Activated T-helper 17 cell treated with anti-CD3 and anti-CD28 coated beads, Interleukin-2, amount 50 U/mL, for 72 hours (primary cell): ENCODE measurements around the gene MDN1. TPM values are rescaled to one million over a fixed set of nuclear protein-coding genes. Genes with fewer than 3 reads are reported as not detected.
"Not testable (repeated sequence)": the region's sequence is repeated elsewhere in the genome, so short reads cannot be mapped to it uniquely, and the experiment has no call there.

Source experiments
- ATAC-seq: fragments of 150-1000 bp; cut with Tn5 transposase; replicated peaks from 2 replicates; pipeline ENCODE4 v1.10.0; 2021; ENCODE audit warnings: mild to moderate bottlenecking, moderate library complexity
- H3K27ac Mint-ChIP-seq: one replicate; pipeline ENCODE4 v1.8.0; 2022; ENCODE audit warnings: mixed read lengths
- H3K27me3 Mint-ChIP-seq: one replicate; pipeline ENCODE4 v1.8.0; 2022; ENCODE audit warnings: mixed read lengths
- H3K36me3 Mint-ChIP-seq: one replicate; pipeline ENCODE4 v1.8.0; 2022; ENCODE audit warnings: low read depth, mild to moderate bottlenecking, mixed read lengths
- H3K4me1 Mint-ChIP-seq: one replicate; pipeline ENCODE4 v1.8.0; 2022; ENCODE audit warnings: mixed read lengths
- H3K4me3 Mint-ChIP-seq: one replicate; pipeline ENCODE4 v1.8.0; 2022; ENCODE audit warnings: mild to moderate bottlenecking, mixed read lengths
- H3K9me3 Mint-ChIP-seq: one replicate; pipeline ENCODE4 v1.8.0; 2022; ENCODE audit warnings: mixed read lengths
- total RNA-seq, 2 donors: library from RNA; stranded (reverse); gene quantifications; one replicate each; pipeline ENCODE4 v1.2.3, GENCODE V29; 2022

MDN1 gene
- total RNA-seq, 2 donors from 2014 or later: 54.0 to 66.6 TPM

GRCh38 chr6:89763550-89763949, 56.0 kb downstream of the MDN1 start:
- no peaks in the 10 kb centered on the region for H3K9me3 Mint-ChIP-seq
- no peak overlapping the region for H3K4me3 Mint-ChIP-seq
- peaks cover 5% of the 10 kb centered on the region for H3K4me1 Mint-ChIP-seq
- no peak for ATAC-seq
- H3K27me3 Mint-ChIP-seq: no peaks in the 10 kb centered on the region
- peaks cover 92% of the 10 kb centered on the region for H3K36me3 Mint-ChIP-seq
- no peak overlapping the region for H3K27ac Mint-ChIP-seq

GRCh38 chr6:89758830-89759229, 60.8 kb downstream of the MDN1 start:
- no peaks in the 10 kb centered on the region for H3K9me3 Mint-ChIP-seq
- H3K27me3 Mint-ChIP-seq: no peaks in the 10 kb centered on the region
- peaks cover 5% of the 10 kb centered on the region for H3K4me1 Mint-ChIP-seq
- ATAC-seq: no peak
- peaks cover 97% of the 10 kb centered on the region for H3K36me3 Mint-ChIP-seq
- H3K27ac Mint-ChIP-seq: no peak overlapping the region
- no peak overlapping the region for H3K4me3 Mint-ChIP-seq

- Mint-ChIP-seq H3K36me3 (peaks cover 99% of the 10 kb centered on the region), H3K27me3 (no peaks in the 10 kb centered on the region), H3K4me1 (no peaks in the 10 kb centered on the region), H3K9me3 (no peaks in the 10 kb centered on the region), H3K4me3 (no peak overlapping the region), H3K27ac (no peak overlapping the region)
- no peak for ATAC-seq
These were observed 69.3 kb downstream of the MDN1 start for GRCh38 chr6:89750338-89750737.

GRCh38 chr6:89749918-89750317, 69.7 kb downstream of the MDN1 start:
- ATAC-seq: no peak
- Mint-ChIP-seq H3K9me3 (no peaks in the 10 kb centered on the region), H3K27me3 (no peaks in the 10 kb centered on the region), H3K4me1 (no peaks in the 10 kb centered on the region), H3K36me3 (peaks cover 99% of the 10 kb centered on the region), H3K4me3 (no peak overlapping the region), H3K27ac (no peak overlapping the region)

- peaks cover 98% of the 10 kb centered on the region for H3K36me3 Mint-ChIP-seq
- H3K9me3 Mint-ChIP-seq: no peaks in the 10 kb centered on the region
- no peak for ATAC-seq
- H3K4me3 Mint-ChIP-seq: no peak overlapping the region
- peaks cover under 1% of the 10 kb centered on the region for H3K4me1 Mint-ChIP-seq
- H3K27ac Mint-ChIP-seq: no peak overlapping the region
- H3K27me3 Mint-ChIP-seq: no peaks in the 10 kb centered on the region
These were observed 73.9 kb downstream of the MDN1 start for GRCh38 chr6:89745716-89746115.

- Mint-ChIP-seq H3K27ac (no peak overlapping the region), H3K4me3 (no peak overlapping the region), H3K9me3 (no peaks in the 10 kb centered on the region), H3K4me1 (peaks cover 4% of the 10 kb centered on the region), H3K36me3 (peaks cover 98% of the 10 kb centered on the region), H3K27me3 (no peaks in the 10 kb centered on the region)
- no peak for ATAC-seq
These were observed 74.5 kb downstream of the MDN1 start for GRCh38 chr6:89745096-89745495.

- no peaks in the 10 kb centered on the region for H3K9me3 Mint-ChIP-seq
- peaks cover 100% of the 10 kb centered on the region for H3K36me3 Mint-ChIP-seq
- H3K4me3 Mint-ChIP-seq: no peak overlapping the region
- peaks cover 4% of the 10 kb centered on the region for H3K4me1 Mint-ChIP-seq
- no peaks in the 10 kb centered on the region for H3K27me3 Mint-ChIP-seq
- no peak for ATAC-seq
- no peak overlapping the region for H3K27ac Mint-ChIP-seq
These were observed 82.7 kb downstream of the MDN1 start for GRCh38 chr6:89736893-89737292.

- Mint-ChIP-seq H3K27me3 (no peaks in the 10 kb centered on the region), H3K4me1 (no peaks in the 10 kb centered on the region), H3K9me3 (no peaks in the 10 kb centered on the region), H3K27ac (no peak overlapping the region), H3K4me3 (no peak overlapping the region), H3K36me3 (peaks cover 100% of the 10 kb centered on the region)
- ATAC-seq: no peak
These were observed 85.1 kb downstream of the MDN1 start for GRCh38 chr6:89734526-89734925.

- H3K36me3 Mint-ChIP-seq: peaks cover 100% of the 10 kb centered on the region
- H3K9me3 Mint-ChIP-seq: no peaks in the 10 kb centered on the region
- no peak for ATAC-seq
- no peaks in the 10 kb centered on the region for H3K4me1 Mint-ChIP-seq
- no peaks in the 10 kb centered on the region for H3K27me3 Mint-ChIP-seq
- no peak overlapping the region for H3K4me3 Mint-ChIP-seq
- H3K27ac Mint-ChIP-seq: no peak overlapping the region
These were observed 87.5 kb downstream of the MDN1 start for GRCh38 chr6:89731924-89732567.

GRCh38 chr6:89731262-89731661, 88.3 kb downstream of the MDN1 start:
- H3K36me3 Mint-ChIP-seq: peaks cover 100% of the 10 kb centered on the region
- ATAC-seq, H3K4me1 Mint-ChIP-seq, H3K27ac Mint-ChIP-seq, H3K9me3 Mint-ChIP-seq, H3K27me3 Mint-ChIP-seq, H3K4me3 Mint-ChIP-seq: not testable (repeated sequence)

GRCh38 chr6:89729818-89730217, 89.8 kb downstream of the MDN1 start:
- H3K4me1 Mint-ChIP-seq: no peaks in the 10 kb centered on the region
- H3K4me3 Mint-ChIP-seq: no peak overlapping the region
- H3K36me3 Mint-ChIP-seq: peaks cover 100% of the 10 kb centered on the region
- H3K27ac Mint-ChIP-seq: no peak overlapping the region
- no peaks in the 10 kb centered on the region for H3K27me3 Mint-ChIP-seq
- H3K9me3 Mint-ChIP-seq: no peaks in the 10 kb centered on the region
- ATAC-seq: no peak

- Mint-ChIP-seq H3K36me3 (peaks cover 100% of the 10 kb centered on the region), H3K9me3 (no peaks in the 10 kb centered on the region), H3K27ac (no peak overlapping the region), H3K4me1 (no peaks in the 10 kb centered on the region), H3K4me3 (no peak overlapping the region), H3K27me3 (no peaks in the 10 kb centered on the region)
- no peak for ATAC-seq
These were observed 92.1 kb downstream of the MDN1 start for GRCh38 chr6:89727501-89727900.

- H3K36me3 Mint-ChIP-seq: peaks cover 100% of the 10 kb centered on the region
- no peaks in the 10 kb centered on the region for H3K4me1 Mint-ChIP-seq
- no peaks in the 10 kb centered on the region for H3K9me3 Mint-ChIP-seq
- ATAC-seq: no peak
- no peaks in the 10 kb centered on the region for H3K27me3 Mint-ChIP-seq
- H3K4me3 Mint-ChIP-seq: no peak overlapping the region
- H3K27ac Mint-ChIP-seq: no peak overlapping the region
These were observed 94.6 kb downstream of the MDN1 start for GRCh38 chr6:89724981-89725380.

GRCh38 chr6:89723046-89723445, 96.5 kb downstream of the MDN1 start:
- Mint-ChIP-seq H3K4me3 (no peak overlapping the region), H3K36me3 (peaks cover 100% of the 10 kb centered on the region), H3K27ac (no peak overlapping the region), H3K9me3 (no peaks in the 10 kb centered on the region), H3K4me1 (no peaks in the 10 kb centered on the region), H3K27me3 (no peaks in the 10 kb centered on the region)
- ATAC-seq: no peak

GRCh38 chr6:89716532-89716931, 103.1 kb downstream of the MDN1 start:
- Mint-ChIP-seq H3K27ac (no peak overlapping the region), H3K4me1 (no peaks in the 10 kb centered on the region), H3K4me3 (no peak overlapping the region), H3K36me3 (peaks cover 100% of the 10 kb centered on the region), H3K9me3 (no peaks in the 10 kb centered on the region), H3K27me3 (no peaks in the 10 kb centered on the region)
- no peak for ATAC-seq

GRCh38 chr6:89711801-89712200, 107.8 kb downstream of the MDN1 start:
- Mint-ChIP-seq H3K27me3 (no peaks in the 10 kb centered on the region), H3K27ac (no peak overlapping the region), H3K4me3 (no peak overlapping the region), H3K36me3 (peaks cover 97% of the 10 kb centered on the region), H3K9me3 (no peaks in the 10 kb centered on the region), H3K4me1 (peaks cover 5% of the 10 kb centered on the region)
- ATAC-seq: no peak
